Measurements from ENCODE around the gene WFDC1.

GRCh38 chr16:84303516-84303915, 8.8 kb downstream of the WFDC1 start:
- no peak for TF ChIP-seq MXI1 (IDR thresholded peaks at IDR 0.05; ENCODE audit: borderline replicate concordance, low read depth, low read length)
- TF ChIP-seq BHLHE40 (IDR thresholded peaks at IDR 0.05; ENCODE audit: low read depth, low read length): no peak
- no peak for TF ChIP-seq POLR2A (IDR thresholded peaks at IDR 0.05; ENCODE audit: low read depth, low read length)
- TF ChIP-seq, protein P1, sequence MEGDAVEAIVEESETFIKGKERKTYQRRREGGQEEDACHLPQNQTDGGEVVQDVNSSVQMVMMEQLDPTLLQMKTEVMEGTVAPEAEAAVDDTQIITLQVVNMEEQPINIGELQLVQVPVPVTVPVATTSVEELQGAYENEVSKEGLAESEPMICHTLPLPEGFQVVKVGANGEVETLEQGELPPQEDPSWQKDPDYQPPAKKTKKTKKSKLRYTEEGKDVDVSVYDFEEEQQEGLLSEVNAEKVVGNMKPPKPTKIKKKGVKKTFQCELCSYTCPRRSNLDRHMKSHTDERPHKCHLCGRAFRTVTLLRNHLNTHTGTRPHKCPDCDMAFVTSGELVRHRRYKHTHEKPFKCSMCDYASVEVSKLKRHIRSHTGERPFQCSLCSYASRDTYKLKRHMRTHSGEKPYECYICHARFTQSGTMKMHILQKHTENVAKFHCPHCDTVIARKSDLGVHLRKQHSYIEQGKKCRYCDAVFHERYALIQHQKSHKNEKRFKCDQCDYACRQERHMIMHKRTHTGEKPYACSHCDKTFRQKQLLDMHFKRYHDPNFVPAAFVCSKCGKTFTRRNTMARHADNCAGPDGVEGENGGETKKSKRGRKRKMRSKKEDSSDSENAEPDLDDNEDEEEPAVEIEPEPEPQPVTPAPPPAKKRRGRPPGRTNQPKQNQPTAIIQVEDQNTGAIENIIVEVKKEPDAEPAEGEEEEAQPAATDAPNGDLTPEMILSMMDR (conservative IDR thresholded peaks at IDR 0.05; ENCODE audit: low read depth, low read length): no peak
- TF ChIP-seq RFX5 (IDR thresholded peaks at IDR 0.05; ENCODE audit: low read depth, low read length): no peak
- TF ChIP-seq, protein P2, sequence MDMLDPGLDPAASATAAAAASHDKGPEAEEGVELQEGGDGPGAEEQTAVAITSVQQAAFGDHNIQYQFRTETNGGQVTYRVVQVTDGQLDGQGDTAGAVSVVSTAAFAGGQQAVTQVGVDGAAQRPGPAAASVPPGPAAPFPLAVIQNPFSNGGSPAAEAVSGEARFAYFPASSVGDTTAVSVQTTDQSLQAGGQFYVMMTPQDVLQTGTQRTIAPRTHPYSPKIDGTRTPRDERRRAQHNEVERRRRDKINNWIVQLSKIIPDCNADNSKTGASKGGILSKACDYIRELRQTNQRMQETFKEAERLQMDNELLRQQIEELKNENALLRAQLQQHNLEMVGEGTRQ (IDR thresholded peaks at IDR 0.05; ENCODE audit: low read depth, low read length): no peak
- TF ChIP-seq RAD21 (IDR thresholded peaks at IDR 0.05; ENCODE audit: low read length): no peak
- no peak for TF ChIP-seq RCOR1 (IDR thresholded peaks at IDR 0.05; ENCODE audit: insufficient replicate concordance, low read length)

All from IMR-90 (cell line).